ENCODE results near the gene CYBA.

CYBA gene

GRCh38 chr16:88642881-88643643 is 7.8 kb downstream of the CYBA start:
- no peak for DNase-seq

- no peak for DNase-seq
These were observed 10.2 kb downstream of the CYBA start for GRCh38 chr16:88640498-88641247.

- DNase-seq: no peak
These were observed 10.8 kb downstream of the CYBA start for GRCh38 chr16:88640039-88640495.

- no peak for DNase-seq
These were observed 11.4 kb downstream of the CYBA start for GRCh38 chr16:88639231-88640038.

GRCh38 chr16:88638323-88639230 is 12.3 kb downstream of the CYBA start, which contains the start of gene IL17C:
IL17C (plus strand) TSS chr16:88638572; CDS start chr16:88638642, 70 bp downstream.
- peak; percentile 47 to 78 for DNase-seq

GRCh38 chr16:88636488-88637265 is 14.2 kb downstream of the CYBA start:
- DNase-seq: no peak

GRCh38 chr16:88635671-88636319 is 15.1 kb downstream of the CYBA start:
- peak in 1 of 2 experiments; percentile 27 for DNase-seq

- DNase-seq: no peak
These were observed 15.7 kb downstream of the CYBA start for GRCh38 chr16:88634994-88635670.

GRCh38 chr16:88634141-88634993 is 16.5 kb downstream of the CYBA start:
- no peak for DNase-seq

GRCh38 chr16:88633684-88634140 is 17.1 kb downstream of the CYBA start:
- DNase-seq: peak in 1 of 2 experiments; percentile 10

GRCh38 chr16:88632587-88632930 is 18.3 kb downstream of the CYBA start:
- DNase-seq: no peak

- DNase-seq: no peak
These were observed 18.8 kb downstream of the CYBA start for GRCh38 chr16:88631920-88632586.

GRCh38 chr16:88631384-88631783 is 19.5 kb downstream of the CYBA start:
- DNase-seq: no peak

- no peak for DNase-seq
These were observed 19.9 kb downstream of the CYBA start for GRCh38 chr16:88630941-88631340.

GRCh38 chr16:88630433-88630832 is 20.4 kb downstream of the CYBA start:
- no peak for DNase-seq

GRCh38 chr16:88629835-88630234 is 21.0 kb downstream of the CYBA start:
- no peak for DNase-seq

- no peak for DNase-seq
These were observed 22.3 kb downstream of the CYBA start for GRCh38 chr16:88628512-88628974.
